NCI-H524 treated with DMSO at 0.1 percent for 48 hours (cell line): ENCODE measurements around the gene ATP10B.

Experiments used
- DNase-seq: peaks from one replicate; lab custom pipeline; 2025; lab: John Stamatoyannopoulos, UW

The ATP10B gene

DNA sequence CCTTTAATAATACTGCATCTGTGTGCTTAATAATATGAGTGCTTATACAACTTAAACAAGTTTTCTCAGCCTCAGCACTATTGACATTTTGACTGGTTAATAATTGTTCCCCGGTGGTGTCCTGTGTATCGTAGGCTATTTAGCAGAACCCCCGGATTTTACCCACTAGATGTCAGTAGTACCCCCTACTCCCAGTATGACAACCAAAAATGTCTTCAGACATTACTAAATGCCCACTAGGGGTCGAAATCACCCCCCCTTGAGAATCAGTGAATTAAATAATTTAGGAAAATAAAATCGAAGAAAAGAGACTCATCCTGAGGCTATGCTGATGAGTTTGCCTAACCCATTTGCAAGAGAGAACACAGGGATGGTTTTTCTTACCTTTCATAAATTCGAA lies 166.3 kb downstream of the ATP10B start:
- DNase-seq: no peak

DNA sequence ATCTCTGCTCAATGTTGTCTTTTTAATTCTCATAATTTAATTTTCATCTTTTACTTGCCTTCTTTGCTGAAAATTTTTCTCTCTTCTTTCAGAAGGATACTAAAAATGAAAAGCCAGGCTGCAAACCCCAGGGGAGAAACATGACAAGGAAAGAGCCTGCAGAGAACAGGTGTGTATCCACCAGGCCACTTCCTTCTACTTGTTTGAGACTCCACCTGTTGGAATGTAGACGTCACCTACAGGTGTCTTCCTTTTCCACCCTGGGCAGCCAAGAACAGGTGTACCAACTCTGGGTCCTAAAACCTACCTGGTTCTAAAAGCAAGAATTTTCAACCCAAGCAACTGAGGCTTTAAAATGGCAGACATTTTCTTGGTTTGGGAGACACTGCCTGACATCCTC lies 166.8 kb downstream of the ATP10B start:
- no peak for DNase-seq

DNA sequence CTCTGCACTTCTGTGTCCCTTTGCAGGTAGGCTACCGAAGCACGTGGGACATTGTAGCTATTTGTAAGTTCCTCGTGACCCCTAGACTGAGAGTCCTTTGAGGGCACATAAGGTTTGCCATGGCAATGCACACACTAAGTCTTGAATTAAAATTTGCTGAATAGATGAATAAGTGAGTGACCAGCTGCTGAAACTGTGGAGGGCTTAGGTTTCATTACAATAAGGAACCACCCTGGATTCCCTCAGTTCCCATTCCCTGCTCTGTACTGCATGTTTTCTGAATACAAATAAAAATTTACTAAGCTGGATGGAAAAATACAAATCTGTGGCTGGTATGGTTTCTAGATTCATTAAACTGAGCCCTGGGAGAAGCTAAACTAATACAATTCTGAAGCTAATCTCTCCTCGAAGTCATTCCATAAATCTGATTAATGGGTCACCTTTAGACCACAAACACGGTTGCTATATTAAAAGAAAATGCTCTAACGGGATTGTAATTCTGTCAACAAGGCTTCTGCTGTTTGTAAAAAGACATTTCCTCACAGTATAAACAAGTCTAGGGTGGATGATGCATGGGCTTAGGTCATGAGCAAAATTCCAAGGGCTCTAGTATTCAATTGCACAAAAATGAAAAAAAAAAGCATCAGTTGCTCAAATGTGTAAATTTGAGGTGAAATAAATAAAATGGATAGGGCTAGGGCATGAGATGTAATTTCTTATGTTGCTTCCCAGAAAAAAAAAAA lies 172.3 kb downstream of the ATP10B start:
- no peak for DNase-seq

DNA sequence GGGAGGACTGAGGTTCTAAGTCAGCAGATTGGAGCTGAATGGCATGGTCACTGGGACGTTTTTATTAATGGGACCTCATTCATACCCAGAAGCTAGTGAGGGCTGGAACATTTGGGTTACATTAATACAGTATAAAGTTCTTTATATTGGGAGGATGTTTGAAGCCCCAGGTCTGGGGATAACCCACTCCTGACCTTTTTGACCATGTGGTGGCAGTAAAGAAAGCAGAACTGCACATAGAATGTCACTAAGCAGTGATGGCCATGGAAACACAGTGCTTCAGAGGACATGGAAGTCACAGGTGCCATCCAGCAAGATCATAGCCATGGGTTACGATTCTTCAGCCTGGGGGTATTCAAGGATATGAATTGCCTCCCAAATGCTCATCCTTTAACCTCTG lies 176.0 kb downstream of the ATP10B start:
- no peak for DNase-seq

DNA sequence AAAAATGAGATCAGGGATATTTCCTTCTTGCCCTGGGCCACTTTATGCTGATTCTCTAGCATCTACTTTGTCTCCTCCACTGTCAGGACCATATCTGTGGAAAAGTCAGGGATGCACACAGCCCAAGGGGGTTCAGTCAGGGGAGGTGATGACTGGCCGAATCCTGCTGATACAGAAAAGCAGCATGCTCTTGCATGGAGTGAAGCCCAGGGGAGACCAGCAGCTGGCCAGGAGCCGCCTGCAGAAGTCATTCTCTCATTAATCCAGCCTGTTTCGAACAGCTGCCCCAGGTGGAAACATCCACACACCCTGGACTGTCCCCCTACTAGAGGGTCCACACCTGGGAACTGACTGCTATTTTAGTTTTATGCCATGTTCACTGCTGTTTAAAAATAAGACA lies 177.1 kb downstream of the ATP10B start:
- DNase-seq: no peak

DNA sequence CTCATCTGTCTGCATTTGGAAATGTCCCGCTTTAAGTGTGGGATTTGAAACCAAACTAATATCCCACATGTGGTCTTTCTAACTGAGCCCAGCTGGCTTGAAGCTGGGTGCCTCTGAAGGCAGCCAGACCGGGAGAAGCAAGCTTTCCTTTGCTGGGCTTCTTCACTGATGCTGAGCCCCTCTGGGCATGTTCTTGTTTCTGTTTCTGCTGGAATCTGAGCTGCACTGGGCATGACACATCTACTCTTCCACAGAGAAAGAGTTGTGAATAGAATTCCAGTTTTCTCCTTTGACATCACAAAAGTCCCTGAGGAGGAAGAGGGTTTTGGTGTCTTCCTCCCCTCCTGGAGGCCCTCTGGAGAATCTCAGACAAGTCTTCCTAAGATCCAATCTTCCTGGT lies 179.5 kb downstream of the ATP10B start:
- no peak for DNase-seq

DNA sequence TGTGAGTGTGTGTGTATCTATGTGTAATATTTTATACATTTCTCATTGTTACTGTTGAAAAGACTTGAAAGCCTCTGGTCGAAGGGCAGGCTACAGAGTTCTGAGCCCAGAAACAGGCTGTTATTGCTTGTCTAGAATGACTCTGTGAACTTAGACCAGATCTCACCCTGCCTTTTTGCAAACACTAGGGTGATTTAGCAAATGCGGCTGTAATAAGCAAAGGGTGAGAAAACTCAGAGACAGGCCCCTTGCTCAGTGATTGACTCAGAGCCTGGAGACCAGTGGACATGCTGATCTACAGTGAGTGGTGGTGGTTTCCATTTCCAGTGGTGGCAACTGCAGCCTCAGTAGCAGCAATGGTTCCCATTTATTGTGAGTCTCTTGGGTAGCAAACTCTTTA lies 183.7 kb downstream of the ATP10B start:
- no peak for DNase-seq

DNA sequence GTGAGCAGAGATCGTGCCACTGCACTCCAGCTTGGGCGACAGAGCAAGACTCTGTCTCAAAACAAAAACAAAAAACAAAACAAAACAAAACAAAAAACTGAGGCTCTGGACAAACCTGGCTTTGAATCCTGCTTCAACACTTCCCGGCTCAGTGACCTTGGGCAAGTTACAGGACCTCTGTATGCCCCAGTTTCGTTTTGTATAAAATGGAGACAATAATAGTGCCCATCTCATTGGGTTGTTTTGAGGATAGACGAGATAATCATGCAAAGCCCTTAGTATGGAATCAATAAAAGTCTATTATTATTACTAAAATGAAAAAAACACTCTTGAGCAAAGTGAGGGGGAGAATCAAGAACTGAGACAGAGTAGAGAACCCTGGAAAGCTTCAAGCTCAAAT lies 184.9 kb downstream of the ATP10B start:
- no peak for DNase-seq

DNA sequence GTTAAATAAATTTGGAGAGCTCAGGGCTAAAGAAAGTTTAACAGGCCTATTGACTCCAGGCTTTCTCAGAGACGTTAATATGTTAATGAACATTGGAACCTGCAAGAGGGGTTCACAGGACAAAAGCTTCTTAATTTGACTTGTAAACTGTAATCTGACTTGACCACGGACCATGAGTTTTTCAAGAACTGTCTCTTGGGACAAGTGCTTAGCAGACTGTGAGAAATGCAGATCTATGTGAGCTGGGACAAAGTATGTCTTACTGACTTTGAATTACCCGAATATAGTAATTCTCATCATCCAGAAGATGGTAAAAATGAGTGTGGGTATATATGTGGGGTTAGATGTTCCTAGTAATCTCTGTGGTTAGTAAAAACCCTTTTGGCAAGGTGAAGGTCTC lies 186.6 kb downstream of the ATP10B start:
- no peak for DNase-seq

DNA sequence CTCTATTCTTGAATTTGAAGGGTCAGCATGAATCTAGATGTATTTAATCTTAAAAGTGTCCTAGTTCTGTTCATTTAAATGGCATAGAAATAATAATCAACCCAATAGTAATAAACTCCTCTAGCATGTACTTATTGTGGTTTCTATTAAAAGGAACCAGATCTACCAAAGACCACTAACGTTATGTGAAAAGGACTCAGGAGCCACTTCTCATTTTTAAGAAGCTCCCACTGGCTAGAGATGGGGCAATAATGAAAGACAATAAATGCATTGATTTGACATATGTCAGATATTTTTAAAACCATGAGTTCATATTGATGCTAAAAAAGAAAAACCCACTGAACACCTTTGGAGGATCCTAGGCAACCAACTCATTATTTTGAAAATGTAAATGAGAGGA lies 191.9 kb downstream of the ATP10B start:
- no peak for DNase-seq

DNA sequence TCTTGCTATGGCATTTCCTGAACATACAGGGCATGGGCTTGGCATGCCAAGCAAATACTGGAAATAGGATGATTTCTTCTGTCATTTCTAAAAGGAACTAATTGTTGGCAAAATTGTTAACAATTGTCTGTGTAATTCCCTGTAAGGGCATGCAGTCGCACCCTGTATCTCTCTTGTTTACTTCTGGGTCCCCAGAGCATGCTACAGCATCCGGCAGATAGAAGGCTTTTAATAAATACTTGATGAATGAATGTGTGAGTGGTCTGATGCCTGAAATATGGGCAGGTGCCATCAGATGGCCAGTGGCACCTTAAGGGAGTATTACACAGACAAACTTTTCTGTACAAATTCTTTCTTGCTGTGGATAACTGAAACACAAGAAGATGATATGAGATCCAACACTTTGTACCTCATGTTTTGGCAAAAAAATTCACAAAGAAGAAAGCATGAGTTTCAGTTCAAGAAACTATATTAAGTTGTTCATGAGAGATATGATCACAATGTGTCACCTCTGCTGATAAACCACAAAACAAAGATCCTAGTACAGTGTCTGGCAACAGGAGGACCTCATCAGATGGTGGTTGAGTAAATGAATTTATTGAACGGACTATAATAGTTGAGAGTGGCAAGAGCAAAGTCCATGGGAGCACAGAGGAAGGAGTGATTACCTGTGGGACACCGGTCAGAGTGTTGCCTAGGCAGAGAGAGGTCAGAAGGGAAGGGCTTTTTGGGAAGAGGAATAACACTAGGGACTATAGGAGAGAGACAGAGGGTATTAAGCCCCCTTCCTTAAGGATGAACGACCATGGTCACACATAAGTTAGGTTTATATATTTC lies 194.2 kb downstream of the ATP10B start:
- no peak for DNase-seq

DNA sequence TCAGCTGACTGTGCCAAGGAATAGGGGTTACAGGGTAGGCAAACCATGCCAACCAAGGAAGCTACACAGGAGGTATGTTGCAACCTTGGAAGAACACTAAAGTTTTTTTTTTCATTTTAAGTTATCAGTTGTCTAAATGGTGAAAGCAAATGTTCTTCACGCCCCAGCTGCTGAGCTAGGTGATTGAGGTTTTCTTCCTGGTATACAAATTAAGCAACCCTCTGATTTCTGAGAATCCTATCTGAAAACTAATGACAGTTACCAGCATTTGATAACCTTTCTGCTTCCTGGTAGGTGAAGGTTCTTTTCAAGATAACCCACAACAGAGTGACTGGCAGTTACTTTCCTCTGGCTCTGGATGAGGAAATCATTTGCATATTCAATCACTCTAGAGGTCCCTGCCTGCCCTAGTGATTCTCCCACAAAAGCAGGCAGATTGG lies 194.9 kb downstream of the ATP10B start:
- no peak for DNase-seq

DNA sequence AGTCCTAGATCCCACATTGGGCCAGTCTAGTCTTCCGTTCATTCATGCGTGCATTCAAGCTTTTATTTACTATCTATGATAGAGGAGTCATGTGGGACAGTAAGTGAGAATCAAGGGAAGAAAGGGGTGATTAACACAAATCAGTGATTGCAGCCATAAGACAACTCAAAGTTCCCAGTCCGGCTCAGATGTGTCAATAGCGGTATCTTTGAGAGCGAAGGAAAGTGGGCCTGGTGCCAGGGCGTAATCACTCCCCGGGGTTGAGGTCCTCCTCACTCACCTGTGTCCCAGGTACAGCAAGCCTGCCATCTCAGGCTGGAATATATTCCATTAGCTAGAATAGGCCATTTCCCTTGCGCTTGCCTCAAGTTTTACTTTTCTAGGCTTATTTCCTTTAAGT lies 196.3 kb downstream of the ATP10B start:
- no peak for DNase-seq

DNA sequence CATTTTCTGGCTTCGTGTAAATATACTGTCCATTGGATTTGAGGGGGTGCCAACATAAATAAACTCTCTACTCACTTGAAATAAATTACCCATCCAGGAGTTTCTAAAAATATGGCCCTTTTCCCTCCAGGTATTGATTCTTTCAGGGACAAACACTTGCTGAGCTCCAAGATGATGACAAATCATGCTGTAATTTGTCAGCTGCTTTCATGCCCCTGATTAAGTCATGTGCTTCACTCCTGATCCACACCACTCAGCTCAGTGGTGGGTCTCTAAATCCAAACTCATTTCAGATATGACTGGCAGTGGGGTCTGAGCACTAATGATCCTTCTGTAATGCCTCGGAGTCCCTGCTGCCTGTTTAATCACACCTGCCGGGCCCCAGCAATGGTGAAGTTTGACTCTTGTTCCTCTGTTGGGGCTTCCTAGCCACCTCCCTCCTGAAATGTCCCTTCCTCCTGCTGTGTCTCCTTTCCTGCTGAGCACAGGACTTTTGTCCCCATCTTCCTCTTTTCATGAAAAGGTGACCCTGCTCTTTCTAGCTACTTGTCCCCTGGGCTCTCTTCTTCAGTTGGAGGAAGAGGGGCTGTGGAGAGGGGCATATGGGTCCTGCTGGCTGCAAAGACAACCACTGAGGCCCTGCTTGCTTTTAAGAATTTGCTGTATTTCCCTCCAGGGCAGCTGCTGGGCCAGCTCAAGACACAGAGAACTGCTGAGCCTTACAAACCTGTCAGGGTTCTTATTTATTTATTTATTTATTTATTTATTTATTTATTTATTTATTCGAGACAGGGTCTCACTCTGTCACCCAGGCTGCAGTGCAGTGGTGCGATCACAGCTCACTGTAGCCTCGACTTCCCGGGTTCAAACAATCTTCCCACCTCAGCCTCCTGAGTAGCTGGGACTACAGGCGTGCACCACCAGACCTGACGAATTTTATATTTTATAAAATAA lies 200.0 kb downstream of the ATP10B start:
- no peak for DNase-seq

DNA sequence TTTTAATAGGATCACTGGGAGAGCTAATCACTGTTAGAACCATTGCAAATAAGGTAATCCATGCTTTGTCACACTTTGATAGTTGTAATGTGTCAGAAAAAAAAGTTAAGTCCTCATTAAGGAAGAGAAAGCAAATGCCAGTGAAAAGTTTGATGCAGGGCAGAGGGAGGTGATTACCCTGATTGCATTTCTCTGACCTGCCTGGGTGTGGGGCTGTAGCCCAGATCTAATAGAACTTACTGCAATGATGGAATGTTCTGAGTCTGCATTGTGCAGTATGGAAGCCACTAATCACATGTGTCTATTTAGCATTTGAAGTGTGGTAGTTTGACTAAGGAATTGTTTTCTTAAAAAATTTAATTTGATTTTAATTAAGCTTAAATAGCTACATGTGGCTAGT lies 202.7 kb downstream of the ATP10B start:
- no peak for DNase-seq

DNA sequence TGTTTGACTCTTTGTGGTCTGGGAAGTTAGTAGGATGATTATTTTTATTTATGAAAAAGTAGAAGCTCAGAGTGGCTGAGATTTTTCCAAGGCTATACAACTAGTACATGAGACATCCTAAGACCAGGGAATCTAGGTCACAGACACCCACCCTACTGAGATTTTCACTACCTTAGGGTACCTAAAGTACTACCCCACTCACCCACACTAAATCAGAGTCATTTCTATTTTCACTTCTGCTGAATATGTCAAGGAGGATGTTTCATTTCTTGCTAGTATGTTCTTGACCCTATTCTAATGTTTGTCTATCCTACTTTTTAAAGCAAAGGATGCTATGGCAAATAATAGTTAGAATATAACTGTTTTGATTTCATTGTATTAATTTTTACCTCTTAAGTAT lies 206.0 kb downstream of the ATP10B start:
- DNase-seq: no peak

DNA sequence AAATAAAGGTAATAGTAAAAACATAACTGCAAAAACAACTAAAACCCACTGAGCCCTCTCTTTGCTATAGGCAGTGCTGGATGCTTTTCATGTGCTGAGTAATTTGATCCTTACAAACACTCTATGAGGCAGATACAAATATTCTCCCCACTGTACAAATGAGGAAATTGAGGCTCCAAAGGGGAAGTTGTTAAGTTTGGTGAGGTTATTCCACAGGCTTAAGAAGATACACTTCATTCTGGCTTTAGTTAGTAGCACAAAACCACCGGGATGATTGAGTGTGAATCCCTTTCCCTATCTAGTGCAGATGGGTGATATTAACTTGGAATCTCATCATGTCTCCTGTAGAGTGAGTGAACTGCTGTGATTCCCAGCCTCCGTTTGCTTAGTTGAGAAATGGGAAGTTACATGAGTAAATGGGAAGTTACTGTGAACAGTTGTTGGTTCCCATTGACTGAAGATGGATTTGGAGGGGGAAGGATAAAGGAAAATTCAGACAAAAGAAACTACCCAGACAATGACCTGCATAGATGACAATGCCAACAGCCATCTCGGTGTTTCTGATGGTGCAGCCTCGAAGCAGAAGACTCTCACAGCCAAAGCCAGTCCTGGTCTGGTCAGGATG lies 208.3 kb downstream of the ATP10B start:
- no peak for DNase-seq

DNA sequence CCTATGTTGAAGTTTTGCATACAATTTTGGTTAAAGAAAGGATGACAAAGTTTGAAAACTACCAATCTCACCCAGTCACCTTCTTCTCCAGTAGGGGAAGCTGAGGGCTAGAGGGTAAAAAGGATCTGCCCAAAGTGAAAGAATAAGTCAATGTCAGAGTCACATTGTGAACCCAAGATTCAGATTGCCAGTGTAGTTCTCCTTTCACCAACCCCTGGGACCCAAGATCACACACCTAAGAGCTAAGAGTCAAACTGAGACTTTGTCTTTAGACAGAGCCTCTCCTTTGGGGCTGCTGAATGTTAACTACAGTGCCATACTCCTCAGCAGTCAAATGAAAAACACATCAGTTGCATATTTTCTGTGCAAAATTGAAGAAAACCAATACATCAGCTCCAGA lies 210.6 kb downstream of the ATP10B start:
- DNase-seq: no peak

DNA sequence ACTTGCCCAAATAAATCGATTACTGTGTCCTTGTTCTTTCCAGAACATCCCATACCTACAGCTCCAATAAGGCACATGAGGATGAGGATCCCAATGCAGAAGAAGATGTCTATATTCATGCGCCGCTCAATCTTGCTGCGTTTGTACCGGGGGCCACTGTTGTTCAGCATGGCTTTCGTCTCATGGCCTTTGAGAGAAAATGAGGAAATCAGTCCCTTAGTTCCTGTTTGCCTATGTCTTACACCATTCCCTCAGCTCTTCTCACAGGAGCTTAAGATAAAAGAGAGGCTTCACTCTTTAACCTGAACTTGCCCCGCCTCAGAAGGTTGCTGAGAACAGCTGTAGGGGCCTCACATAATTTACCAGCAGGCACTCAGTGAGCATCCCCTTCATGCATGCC lies 211.6 kb downstream of the ATP10B start:
- DNase-seq: no peak

DNA sequence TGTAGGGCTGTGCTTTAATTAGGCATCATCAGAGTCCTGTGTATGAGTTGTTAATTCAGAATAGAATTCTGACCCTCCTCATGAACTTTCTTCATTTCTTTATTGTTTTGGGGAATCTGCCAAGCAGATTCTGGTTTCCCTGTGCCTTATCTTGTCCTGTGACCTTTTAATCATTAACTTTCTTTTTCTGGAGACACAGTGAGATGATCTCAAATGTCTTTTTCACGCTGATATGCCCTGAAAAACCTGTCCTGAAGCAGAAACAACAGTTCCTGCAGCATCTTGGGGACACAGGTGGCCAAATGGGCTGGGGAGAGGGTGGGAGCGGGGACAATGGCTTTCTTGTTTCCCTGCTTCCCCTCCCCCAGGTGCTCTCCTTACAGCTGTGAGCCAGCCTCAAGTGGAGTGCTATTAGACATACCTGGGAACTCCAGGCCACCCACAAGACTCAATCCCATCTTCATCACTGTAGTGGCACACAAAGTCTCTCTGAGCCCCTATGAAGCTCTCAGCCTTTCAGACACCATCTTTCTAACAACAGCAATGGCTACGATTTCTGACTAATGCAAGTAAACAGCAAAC lies 213.8 kb downstream of the ATP10B start:
- no peak for DNase-seq

DNA sequence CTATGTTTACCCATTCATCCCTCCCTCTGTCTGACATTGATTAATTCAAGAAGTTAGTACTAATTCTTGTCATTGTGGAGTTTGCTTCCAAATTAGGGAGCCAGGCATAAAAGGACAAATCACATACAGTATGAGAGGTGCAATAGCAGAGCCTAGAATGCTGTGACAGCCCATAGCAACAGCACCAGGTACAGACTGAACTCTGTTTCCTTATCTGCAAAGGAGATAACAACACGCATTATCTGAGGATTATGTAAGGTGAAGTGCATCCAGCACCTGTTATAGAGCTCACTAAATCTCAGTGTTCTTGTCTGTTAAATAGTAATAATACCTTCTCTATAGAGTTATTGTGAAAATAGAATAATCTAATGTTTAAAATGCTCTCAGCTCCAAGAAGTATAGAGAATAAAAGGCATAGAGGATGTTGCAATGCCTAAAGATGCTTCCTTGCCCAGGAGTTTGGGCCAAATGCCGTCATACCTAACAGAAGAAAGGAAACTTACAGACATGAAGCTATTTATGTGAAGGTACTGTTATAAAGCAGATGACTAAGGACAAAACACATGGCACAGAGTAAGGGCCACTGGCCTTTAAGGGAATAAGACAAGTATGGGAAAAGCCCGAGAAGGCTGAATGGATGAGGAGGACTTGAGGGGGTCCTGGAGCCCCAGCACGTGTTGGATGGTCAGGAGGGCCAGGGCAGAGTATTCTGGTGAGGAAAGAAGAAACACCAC lies 214.5 kb downstream of the ATP10B start:
- no peak for DNase-seq
